AG04449 (cell line): Measurements from ENCODE around the gene GREB1.

ENCODE experiments used
- CTCF ChIA-PET: fragments of 350-600 bp; formaldehyde crosslinking; extraction: SDS; loops from one replicate; lab custom pipeline; 2021; ENCODE audit warnings: antibody characterized with exemption; lab: Yijun Ruan, JAX
- POLR2A ChIA-PET: fragments of 400-600, 350-600 bp; formaldehyde crosslinking; extraction: SDS; loops from one replicate; lab custom pipeline; 2020; ENCODE audit warnings: antibody characterized with exemption, inconsistent platforms; lab: Yijun Ruan, JAX
- DNase-seq: peaks from one replicate; pipeline ENCODE4 v3.0.0-alpha.2; 2010; ENCODE audit warnings: low read depth, low spot score
- H3K4me3 ChIP-seq: 2 replicates; pipeline ENCODE4 v1.5.1; 2011; ENCODE audit warnings: low read depth, mild to moderate bottlenecking, control low read depth, low read length
- TF ChIP-seq, protein P1 (sequence below): IDR thresholded peaks from one replicate; pipeline ENCODE4 v1.5.1; 2011; ENCODE audit warnings: mild to moderate bottlenecking, moderate library complexity, low read length, control low read depth, inconsistent platforms; ENCODE audit not compliant: insufficient read depth; ENCODE audit errors: missing control alignments

The GREB1 gene

DNA sequence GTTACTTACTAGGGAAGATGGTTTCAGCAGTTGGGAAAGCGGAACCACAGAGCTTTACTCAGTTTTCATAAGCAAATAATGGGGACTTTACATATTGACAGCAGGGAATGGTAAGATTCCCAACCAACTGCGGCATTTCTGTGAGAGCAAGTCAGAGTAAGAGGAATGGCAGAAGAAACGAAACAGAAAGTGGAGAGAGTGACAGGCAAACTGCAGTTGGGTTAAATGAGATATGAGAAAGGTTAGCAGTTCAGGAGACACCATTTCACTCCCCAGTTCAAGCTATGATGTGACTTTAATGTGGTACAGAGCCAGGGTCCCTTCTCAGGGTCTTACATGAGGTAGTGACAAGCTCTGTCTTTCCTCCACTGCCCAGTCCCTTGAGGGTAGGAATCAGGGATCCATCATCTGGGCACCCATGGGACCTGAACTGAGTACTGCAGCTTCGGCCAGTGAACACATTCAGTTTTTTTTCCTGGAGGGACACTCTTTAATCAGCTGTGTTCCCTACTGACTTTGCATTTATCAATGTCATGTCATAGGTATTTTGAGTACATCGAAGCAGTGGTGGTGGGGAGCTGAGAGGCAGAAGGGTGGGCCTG, 33.0 kb upstream of the GREB1 start:
- TF ChIP-seq, protein P1, sequence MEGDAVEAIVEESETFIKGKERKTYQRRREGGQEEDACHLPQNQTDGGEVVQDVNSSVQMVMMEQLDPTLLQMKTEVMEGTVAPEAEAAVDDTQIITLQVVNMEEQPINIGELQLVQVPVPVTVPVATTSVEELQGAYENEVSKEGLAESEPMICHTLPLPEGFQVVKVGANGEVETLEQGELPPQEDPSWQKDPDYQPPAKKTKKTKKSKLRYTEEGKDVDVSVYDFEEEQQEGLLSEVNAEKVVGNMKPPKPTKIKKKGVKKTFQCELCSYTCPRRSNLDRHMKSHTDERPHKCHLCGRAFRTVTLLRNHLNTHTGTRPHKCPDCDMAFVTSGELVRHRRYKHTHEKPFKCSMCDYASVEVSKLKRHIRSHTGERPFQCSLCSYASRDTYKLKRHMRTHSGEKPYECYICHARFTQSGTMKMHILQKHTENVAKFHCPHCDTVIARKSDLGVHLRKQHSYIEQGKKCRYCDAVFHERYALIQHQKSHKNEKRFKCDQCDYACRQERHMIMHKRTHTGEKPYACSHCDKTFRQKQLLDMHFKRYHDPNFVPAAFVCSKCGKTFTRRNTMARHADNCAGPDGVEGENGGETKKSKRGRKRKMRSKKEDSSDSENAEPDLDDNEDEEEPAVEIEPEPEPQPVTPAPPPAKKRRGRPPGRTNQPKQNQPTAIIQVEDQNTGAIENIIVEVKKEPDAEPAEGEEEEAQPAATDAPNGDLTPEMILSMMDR, result no peak
- DNase-seq, result no peak
- ChIA-PET POLR2A (no interaction called here), CTCF (interaction anchor here (0.7 to 2.4 kb wide), 4 partner anchors 10 to 368 kb away, joined by 3 to 15 read pairs (median 5); a partner anchor contains a TSS)
- H3K4me3 ChIP-seq, result no peak overlapping the region

DNA sequence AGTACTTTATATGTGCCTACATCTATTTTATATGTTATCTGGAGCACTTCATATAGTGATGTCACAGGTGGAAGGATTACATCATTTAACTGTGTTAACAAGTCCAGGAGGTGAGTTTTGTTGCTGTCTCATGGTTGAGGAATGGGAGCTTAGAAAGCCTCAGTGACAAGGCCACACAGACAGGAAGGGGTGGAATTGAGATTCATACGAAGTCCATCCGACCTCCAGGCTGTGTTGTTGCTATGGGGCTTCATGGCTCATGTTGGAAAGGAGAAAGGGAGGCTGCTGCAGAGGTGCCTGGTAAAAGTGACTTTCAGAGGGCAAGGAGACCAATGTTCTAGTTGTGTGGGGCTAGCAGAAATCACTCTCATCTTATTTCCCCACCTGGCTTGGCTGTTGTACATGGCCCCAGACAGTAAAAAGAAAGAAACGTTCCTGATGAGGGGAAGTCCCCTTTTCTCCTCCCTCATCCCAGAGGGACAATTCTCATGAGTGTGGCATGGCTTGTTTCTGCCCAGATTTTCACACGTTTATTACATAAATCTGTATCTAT, 31.0 kb upstream of the GREB1 start:
- ChIA-PET POLR2A (no interaction called here), CTCF (no interaction called here)
- TF ChIP-seq, protein P1, result no peak
- DNase-seq, result no peak
- H3K4me3 ChIP-seq, result no peak overlapping the region

DNA sequence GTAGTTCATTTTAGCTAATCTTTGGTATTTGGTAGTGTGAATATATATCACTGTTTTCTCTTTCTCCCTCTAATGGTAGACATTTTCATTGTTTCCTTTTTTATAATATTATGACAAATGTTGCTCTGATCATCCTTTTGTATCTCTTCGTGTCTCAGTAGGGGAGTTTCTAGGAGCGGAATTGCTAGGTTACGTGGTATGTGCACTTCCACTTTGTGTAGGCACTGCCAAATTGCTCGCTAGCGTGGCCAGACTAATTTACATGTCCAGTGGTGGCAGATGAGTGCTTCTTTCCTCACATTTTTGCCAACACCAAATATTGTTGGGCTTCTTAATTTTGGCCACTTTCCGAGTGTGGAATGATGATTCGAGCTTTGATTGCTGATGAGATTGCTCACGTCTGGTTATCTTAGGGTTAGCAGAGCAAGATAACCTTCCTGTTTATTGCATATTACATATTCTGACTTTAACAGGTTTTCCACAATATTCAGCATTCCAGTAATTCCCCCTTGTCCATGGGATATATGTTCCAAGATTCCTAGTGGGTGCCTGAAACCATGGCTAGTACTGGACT, 30.4 kb upstream of the GREB1 start:
- no peak overlapping the region for H3K4me3 ChIP-seq
- CTCF ChIA-PET, result no interaction called here
- POLR2A ChIA-PET, result no interaction called here
- DNase-seq, result no peak
- TF ChIP-seq, protein P1, result no peak

DNA sequence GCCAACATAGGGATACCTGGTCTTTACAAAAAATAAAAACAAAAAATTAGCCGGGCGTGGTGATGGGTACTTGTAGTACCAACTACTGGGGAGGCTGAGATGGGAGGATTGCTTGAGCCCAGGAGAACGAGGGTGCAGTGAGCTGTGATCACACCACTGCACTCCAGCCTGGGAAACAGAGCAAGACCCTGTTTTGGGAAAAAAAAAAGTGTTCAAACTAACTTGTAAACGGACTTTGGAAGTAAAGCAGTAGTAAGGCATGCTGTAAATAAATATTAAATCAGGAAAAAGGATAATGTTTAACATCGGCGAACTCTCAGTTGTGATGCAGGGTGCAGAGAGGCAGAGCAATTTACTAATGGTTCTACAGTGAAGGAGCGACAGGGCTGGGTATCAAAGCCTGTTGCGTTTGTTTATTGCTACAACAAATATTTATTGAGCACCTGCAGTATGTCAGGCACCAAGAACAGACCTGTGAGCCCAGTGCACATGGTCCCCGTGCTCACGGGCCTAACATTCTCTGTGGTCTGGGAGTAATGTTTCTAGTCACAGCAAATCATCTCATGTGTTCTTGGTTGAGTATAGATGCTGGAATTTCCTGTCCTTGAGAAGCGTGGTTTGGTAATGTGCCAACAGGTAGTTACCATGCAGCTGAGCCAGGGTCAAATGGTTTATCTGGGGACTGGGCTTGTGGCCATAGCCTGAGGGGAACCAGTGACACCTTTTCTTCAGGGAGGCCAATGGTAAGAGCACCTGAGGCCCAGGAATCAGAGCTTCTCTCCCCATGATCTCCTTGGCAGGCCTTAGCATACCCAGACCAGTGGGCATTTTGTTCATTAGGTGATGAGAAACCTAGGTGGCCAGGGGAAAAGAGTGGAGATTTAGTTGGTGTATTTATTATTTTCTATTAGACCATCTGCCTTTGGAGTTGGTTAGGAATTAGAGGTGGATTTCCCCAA, 27.9 kb upstream of the GREB1 start:
- TF ChIP-seq, protein P1, result no peak
- POLR2A ChIA-PET, result no interaction called here
- CTCF ChIA-PET, result interaction anchor here (0.5 kb wide), 1 partner anchor 361 kb away, joined by 3 read pairs; no protein-coding TSS in a partner anchor
- H3K4me3 ChIP-seq, result no peak overlapping the region
- DNase-seq, result no peak

DNA sequence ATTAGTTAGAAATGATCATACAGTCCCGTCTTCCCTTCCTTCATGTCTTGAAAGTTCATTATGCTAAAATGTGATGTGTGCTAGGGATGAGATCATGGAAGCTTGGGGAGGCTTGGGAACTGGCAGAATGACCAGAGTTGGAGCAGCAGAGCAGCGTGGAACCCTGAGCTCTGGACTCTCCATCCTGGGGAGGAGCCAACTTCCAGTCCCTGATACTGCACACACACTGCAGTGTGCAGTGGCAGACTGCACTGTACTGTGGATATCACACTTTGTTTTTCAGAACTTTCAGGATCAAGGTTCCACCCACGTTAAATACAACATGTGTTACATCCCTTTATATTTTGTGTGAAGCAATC, 27.3 kb upstream of the GREB1 start:
- POLR2A ChIA-PET, result no interaction called here
- CTCF ChIA-PET, result interaction anchor here (0.5 kb wide), 1 partner anchor 362 kb away, joined by 3 read pairs; no protein-coding TSS in a partner anchor
- no peak for DNase-seq
- no peak overlapping the region for H3K4me3 ChIP-seq
- TF ChIP-seq, protein P1, result no peak

DNA sequence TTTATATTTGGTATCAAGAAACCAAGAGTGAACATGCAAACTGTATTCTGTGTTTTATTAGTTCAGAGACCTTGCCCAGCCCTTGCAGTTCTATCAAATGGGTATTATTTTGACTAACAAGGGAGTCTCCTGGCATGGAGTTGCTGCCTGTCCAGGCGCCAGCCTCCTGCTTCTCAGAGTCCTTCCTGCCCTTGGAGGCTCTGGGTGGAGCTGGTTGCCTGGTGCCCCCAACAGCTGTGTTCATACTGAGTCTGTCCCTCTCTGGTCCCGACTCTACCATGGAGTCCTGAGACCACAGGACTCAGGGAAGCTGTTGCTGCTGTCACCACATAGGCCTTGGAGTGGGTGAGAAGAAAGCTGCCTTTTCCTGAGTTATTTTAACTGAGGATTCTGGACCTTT, 26.3 kb upstream of the GREB1 start:
- CTCF ChIA-PET, result no interaction called here

More for the DNA sequence above, 26.3 kb upstream of the GREB1 start:
- TF ChIP-seq, protein P1, result no peak
- POLR2A ChIA-PET, result no interaction called here
- DNase-seq, result no peak
- H3K4me3 ChIP-seq, result no peak overlapping the region
